Stimulated activated CD4-positive, alpha-beta T cell treated with anti-CD3 and anti-CD28 coated beads, Interleukin-2, amount 100 ng/mL, for 48 hours (primary cell): ENCODE measurements around the gene PLD1.
"Not testable (repeated sequence)": the region's sequence is repeated elsewhere in the genome, so short reads cannot be mapped to it uniquely, and the experiment has no call there.

ENCODE experiments used
- DNase-seq, 2 donors: peaks; one replicate each; pipeline ENCODE4 v3.0.0-alpha.2; 2020

PLD1 gene

DNA sequence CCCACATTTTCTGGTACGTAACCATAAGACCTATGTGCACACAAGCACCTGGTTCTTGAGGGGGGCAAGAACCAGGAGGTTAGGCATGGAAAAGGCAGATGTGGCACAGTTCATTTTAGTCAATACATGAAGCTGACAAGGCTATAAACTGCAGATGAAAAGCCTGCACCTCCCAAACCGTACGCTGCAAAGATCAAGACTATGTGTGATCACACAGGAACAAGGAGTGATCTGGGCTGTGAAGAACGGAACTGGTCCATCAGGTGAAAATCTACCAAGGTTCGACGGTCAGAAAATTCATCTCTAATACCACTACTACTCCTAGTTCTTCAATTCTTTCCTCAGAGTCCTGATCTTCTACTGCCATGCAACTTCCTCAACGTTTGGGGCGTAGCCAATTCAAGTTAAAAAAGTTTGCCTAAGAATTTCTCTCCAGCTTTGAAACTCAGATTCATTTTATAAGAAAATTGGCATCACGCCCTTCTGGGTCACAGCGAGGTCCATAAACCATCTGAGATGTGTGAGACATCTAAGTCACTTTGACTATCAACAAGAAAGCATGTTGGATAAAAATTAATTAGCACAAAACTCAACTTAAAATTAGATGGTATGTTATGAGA, 41.9 kb downstream of the PLD1 start:
- DNase-seq = no peak

DNA sequence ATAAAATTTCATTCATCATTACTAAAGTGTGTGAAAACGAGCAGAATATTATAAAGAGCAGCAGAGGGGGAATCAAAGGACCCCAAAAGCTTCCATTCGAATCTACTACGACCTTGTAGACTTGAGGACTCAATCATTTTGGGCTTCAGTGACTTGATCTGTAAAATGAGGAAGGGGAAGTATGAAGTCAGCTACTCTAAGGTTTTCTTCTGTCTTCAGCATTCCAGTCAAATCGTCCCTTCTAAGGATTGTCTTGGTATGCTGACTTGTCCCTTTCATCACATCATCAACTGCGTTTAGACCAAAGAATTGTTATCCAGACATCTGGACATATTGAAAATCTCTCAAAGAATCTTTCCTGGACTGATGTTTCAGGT, 44.8 kb downstream of the PLD1 start:
- no peak for DNase-seq

DNA sequence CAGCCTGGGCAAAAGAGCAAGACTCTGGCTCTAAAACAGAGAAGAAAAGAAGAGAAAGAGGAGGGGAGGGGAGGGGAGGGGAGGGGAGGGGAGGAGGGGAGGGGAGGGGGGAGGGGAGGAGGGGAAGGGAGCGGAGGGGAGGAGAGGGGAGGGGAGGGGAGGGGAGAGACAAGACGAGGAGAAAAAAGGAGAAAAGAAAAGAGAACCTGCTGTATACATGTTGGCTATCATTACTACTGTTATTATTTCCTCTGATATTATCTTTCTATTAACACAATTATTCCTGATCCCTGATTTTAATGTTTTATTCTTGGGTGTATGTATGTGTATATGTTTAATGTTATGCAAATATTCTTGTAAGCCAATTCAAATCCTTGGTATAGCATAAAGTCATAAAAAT, 46.9 kb downstream of the PLD1 start:
- DNase-seq = no peak

DNA sequence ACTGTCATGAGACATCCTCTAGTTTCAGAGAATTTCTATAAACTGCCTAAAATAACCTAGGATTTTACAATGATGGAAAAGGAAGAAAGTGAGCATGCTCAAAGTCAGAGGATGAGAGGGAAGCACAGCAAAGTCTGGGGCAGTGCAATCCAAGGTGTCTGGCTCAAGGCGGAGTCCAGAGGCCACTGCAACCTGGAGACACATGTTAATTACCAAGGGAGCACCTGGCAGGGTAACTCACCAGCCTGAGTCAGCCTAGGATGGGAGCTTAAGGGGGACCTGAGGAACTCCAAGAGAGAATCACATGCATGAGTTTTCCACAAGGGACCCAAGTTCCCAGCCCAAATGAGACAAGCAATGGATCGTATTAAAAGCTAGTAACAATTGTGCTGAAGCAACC, 49.8 kb downstream of the PLD1 start:
- no peak for DNase-seq

DNA sequence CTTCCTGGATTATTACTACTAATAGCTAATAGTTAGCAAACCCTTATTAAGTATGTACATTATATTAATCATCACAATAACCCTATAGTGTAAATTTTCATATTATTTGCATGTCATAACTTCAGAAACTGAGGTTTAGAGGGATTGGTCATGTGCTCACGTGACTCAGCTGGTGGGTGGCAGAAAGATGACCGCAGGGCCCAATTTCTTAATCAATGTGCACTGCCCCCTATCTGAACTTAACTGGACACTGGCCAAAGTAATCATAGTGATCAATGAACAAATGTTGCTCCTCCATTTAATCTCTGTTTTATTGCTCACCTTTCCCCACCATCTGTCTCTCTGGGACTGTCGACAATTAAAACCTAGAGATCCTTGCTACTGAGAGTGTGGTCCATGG, 52.2 kb downstream of the PLD1 start:
- DNase-seq = no peak

DNA sequence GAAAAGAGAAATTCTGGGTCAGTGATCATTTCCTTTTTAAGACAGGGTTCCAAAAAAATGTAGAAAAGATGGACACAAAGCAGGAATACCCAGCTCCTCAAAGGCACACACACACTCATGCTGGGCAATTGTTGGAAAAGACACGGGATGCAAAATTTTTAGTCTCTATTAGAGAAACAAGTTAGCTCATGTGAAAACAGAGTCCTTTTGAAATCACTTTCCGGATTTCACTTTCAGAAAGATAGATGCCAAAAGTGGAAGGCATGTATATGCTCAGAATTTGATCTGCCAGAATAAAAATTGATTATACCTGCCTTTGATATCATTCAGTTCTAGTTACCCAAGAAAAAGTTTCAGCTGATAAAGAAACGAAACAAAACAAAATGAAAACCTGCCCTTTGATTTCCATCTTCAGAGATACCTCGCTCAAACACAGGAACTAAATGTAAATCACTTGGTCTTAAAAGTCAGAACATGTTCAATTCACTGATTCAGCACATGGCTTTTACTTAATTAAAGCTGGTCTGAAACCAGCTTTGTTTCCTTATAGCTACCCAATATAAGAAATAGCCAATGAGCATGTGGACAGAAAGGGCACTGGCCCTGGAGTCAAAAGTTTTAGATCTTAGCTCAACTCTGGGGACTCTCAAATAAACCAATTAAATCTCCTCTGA, 52.8 kb downstream of the PLD1 start:
- no peak for DNase-seq

DNA sequence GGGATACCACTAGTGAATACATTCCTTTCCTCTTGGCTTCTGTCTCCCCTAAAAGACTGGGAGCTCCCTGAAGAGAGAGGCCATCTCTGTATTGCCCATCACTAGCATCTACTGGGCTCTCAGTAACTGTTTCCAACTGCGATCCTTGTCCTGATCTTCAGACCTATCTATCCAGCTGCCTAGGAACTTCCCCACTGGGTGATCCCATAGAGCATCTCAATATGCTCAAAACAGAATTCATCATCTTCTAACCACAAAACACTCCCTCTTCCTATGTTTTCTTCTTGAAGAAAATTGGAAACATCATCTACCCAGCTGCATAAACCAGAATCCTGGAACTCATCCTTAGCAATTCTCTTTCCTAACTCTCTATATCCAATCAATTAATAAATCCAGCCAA, 54.6 kb downstream of the PLD1 start:
- DNase-seq = no peak

DNA sequence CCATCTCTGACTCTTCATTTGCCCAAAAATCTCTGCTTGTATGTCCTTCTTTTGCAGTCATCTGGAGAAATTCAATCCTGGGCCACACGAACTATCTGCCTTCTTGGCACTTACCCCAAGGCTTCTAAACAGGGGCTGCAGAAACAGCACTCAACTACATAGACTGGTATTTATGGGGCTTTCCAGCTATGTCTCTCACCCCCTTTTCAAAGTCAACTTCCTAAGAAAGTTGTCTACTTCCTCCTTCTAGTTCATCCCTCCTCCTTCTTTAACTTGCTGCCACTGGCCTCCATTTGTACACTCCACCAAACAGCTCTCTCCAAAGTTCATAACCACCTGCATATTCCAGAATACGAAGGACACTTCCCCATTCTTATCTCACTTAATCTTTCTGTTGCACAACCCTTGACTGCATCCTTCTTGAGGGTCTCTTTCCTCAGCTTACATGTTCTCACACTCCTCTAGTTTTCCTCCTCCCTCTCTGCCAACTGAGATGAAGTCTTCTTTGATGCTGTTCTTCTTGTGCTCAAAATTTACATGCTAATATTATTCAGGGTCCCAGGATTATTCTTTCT, 55.2 kb downstream of the PLD1 start:
- DNase-seq = no peak

DNA sequence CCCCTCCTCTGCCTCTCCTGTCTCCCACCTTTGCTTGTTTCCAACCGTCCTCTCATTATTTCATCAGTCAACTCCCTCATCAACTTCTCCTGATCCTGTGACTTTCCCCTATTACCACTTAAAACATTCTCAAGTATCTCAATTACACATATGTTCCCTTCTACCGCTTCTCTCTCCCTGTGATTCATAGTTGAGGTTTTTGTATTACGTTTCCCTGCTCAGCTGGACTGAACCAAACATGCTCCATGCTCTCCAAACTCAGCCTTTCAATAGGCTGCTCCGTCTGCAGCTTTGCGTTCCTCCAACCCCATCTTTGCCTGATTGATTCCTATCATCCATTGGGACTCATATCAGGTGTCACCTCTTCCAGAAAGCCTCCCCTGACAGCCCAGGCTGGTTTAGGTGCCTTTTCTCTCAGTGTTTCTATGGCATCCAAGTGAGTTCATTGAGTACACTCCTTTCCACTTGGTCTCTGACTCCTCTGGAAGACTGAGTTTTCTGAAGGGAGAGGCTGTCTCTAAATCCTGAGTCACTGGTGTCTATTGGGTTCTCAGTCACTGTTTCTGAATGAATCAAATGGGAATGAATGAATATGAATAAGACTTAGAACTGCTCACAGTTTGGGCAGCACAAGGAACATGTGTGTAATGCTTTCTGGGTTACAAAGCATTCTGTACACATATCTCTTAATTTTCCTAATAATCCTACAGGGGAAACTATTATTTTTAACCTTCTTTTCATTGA, 56.4 kb downstream of the PLD1 start:
- DNase-seq = peak in 1 of 2 donors; percentile 3

DNA sequence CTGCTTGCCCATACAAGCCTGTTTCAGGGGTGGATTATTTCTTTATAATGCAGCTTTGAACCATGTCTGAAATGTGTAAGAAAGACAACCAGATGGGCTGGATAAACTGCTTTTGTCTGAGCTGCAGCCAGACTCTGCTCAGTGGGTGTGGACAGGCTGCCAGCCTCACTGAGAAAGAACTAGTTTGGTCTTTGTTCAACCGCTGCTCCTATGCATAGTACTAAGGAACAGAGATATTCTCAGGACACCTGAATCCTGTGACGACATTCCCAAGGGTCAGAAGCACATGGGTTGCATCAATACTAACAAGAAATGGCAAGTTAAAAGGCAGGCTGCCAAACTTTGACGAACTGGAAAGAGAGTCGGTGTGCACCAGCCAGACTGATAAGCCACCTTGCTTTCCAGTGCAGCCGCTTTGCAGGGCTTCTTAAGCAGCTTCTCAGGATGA, 57.2 kb downstream of the PLD1 start:
- DNase-seq = no peak

DNA sequence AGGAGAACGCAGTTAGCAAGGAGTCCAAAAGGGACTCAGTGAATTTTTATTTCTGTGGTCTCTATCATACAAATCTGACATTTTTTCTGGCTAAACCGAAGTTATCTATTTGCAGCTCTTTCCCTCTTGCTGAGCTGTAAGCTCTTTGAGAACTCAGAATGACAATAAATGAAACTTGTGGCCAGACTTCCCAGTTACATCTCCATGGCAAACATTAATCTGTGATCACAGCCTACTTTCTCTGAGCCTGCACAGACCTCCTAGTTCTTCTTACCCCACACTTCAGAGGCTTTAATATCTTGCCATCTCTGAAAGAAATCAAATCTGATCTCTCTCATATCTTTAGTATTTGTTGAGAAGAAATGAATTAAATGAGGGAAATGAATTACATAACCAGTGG, 58.0 kb downstream of the PLD1 start:
- no peak for DNase-seq

DNA sequence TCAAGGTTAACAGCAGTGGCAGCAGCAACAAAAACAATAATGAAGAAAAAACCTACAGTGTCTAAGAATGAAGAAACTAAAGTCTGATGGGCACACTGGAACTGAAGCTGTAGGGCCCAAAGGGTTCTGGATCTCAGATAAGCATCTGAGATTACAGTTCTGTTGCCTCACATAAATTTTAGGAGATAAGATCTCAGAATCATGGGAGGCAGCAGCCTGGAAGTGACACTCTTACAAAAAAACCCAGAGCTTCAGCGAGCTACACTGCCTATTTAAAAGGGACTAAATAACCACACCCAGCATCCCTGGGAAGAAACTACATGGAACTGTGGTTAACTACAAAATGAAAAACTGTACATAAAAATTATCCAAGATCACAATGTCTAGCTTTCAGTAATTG, 61.2 kb downstream of the PLD1 start:
- no peak for DNase-seq

DNA sequence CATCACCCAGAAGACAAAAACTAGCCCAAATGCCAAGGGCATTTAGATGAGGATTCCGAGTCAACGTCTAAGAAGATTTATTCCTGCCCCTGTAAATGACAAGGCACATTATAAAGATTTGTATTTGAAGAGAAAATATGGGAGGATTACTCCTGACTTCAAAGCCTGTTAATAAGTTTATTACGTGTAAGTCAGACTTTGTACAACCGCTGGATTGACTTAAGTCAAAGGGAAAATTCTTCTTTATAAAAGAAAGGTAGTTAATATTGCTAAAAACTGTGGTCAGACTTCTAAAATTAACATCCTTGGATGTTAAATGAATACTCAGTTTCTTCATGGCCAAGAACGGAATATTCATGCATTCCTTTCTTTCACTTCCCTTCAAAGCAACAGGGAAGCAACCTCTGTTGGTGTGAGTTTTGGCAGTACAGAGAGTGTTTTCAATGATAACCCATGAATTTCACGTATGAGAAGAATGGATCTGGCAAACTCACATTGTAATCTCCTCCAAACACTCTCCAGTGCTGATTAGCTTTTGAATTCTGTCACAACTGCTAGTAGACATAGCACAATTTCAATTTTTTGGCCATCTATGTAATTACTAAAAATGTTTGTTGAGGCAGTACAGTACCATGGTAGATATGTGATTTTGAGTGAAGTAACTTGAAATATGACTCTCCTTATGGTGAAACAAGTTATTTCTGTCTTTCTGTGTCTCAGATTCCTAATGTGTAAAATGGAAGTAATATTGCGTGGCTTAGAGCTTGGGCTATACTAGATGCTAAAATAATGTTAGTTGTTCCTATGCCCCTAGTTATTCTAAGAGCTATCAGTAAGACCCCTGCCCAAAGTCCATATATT, 62.0 kb downstream of the PLD1 start:
- no peak for DNase-seq

DNA sequence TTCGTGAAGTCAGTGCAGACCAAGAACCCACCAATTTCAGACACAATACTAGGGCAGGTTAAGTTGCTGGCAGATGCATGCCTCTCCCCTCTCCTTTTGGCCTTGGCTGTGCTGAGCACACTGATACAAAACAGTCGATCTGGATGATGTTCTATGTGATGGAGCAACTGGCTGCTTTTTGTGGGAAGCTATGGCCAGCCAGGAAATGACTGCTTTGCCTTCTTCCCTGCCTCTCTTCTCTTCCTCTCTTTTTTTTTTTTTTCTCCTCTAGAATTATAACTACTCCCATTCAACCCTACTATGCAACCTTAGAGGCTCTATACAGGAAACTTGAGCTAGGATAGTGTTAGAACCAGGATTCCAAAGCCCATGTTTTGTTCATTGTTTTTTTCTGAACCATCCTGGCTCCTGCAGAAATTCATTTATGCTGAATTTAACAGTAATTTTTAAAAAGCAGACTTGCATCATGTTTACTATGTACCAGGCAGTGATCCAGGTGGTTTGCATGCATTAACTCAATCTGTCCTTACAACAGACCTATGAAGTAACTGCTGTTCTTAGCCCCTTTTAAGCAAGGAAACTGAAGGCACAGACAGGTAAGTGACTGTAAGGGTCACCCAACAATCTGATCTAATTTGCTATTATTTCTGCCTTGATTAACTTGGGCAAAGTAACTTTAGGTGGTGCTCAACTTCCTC, 62.9 kb downstream of the PLD1 start:
- no peak for DNase-seq

DNA sequence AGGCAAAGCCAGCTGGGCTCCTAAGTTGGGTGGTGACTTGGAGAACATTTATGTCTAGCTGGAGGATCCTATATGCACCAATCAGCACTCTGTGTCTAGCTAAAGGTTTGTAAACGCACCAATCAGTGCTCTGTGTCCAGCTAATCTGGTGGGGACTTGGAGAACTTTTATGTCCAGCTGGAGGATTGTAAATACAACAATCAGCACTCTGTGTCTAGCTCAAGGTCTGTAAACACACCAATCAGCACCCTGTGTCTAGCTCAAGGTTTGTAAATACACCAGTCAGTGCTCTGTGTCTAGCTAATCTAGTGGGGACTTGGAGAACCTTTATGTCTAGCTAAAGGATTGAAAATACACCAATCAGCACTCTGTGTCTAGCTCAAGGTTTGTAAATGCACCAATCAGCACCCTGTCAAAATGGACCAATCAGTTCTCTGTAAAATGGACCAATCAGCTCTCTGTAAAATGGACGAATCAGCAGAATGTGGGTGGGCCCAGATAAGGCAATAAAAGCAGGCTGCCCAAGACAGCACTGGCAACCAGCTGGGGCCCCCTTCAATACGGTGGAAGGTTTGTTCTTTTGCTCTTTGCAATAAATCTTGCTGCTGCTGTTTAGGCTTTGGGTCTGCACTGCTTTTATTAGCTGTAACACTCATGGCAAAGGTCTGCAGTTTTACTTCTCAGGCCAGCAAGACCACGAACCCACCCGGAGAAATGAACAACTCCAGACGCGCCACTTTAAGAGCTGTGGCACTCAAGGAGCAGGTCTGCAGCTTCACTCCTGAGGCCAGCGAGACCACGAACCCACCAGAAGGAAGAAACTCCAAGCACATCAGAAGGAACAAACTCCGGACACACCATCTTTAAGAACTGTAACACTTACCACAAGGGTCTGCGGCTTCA, 63.7 kb downstream of the PLD1 start:
- DNase-seq = not testable (repeated sequence)

DNA sequence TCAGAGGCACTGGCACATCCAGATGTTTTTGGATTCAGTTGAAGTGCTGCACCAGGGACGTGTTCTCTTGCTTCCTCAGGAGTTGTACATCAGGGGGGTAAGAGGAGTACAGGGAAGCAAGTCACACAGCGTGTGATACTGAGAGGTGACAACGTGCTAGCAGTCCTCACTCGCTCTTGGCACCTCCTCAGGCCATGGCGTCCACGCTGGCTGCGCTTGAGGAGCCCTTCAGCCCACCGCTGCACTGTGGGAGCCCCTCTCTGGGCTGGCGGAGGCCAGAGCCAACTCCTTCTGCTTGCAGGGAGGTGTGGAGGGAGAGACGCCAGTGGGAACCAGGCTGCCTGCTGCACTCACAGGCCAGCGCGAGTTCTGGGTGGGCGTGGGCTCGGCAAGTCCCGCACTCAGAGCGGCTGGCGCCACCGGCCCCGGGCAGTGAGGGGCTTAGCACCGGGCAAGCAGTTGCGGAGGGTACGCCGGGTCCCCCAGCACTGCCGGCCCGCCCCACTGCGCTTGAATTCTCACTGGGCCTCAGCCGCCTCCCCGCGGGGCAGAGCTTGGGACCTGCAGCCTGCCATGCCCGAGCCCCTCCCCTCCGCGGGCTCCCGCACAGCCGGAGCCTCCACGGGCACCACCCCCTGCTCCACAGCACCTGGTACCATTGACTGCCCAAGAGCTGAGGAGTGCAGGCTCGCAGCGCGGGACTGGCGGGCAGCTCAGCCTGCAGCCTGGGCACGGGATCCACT, 64.5 kb downstream of the PLD1 start:
- DNase-seq = no peak

DNA sequence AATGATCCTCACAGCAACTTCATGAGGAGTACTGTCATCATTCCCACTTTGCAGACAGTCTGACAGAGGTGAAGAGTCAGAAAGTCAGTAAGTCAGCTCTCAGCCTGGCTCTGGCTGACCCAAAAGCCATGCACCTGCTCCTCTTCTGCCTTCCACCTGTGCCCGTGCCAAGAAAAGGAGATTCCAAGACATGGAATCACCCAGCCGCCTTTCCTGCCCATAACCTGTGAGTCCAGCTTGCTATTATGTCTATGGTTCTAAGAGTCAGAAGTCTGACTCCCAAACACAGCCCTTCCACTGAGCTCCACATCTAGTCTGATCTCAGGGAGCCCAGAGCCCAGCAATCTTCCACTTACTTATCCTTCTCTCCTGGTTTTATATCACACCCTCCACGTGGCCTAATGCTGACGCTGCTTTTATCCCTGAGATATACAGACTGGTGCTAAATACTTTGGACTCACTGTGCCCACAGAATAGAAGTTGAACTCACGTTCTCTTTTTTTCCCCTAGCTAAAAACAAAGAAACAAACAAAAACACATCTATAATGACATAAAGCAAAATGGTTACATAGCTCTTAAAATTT, 66.0 kb downstream of the PLD1 start:
- no peak for DNase-seq

DNA sequence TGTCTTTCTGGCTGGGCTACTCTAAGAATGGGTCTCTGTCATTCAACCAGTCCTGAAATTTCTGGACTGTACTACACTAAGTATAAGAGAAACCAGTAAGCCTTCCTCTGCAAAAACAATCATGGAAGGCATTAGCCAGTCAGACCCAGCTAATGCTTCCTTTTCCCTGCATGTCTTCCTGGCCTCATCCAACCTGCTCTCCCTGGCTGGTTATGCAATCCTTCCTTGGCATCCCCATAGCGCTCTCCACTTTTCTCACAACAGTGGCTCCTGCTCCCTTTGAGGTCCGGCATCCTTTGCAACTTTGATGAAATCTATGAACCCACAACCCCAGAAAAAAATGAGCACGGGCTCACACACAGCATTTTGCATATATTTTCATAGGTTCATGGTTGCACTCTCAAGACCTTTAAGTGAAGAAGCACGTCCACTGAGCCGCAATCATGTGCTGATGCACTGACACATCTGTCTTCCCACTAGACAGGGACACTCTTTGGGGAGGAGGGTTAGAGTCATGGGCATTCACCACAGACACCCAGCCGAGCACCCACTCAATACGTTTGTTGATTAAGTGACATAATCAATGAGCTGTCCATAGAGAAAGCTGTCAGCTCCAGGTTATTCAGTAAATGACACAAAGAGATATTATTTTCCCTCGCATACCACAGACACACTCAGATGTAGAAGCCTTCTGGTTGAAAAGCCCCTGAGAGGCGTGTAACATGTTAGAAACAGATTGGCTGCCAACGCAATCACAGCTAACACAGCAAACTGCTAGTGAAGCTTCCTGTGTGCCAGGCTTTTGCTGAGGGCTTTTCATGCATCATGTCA, 66.7 kb downstream of the PLD1 start:
- DNase-seq = no peak

DNA sequence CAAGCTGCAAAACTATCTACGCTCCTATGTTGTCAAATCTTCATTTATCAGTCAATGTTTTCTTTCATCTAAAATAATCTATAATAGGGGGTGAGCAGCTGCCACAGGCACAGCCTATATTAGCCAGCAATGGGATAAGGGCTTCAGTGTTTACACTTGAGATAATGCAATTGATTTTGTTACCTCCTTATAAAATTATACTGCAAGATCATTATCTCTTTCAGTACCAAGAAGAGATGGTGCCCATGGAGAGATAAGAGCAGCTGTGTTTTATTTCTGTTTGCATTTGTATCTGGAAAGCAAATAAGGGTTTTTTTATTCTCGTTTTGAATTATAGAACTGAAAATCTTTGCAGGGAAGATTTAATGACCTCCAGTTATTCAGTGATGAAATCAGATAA, 68.9 kb downstream of the PLD1 start:
- no peak for DNase-seq
